ENCODE results near the gene CALN1. TPM values are rescaled to one million over a fixed set of nuclear protein-coding genes. Genes with fewer than 3 reads are reported as not detected.

CALN1 gene
- total and polyA plus RNA-seq, 7 donors: under 0.01 TPM; not detected in 5

DNA sequence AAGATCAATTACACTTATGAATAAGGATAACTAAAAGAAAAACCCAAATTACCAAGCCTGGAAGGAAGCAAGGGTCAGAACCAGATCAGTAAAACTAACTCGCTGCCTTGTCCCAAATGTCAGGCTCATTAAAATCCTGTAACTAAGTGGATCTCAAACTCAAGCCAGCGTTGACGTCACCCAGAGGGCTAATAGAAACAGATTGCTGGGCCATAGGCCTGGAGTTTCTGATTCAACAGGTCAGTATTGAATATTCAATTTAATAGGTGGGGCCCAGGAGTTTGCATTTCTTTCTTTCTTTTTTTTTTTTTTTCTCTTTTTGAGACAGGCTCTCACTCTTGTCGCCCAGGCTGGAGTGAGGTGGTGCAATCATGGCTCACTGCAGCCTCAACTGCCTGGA is 397.0 kb downstream of the CALN1 start:
- Histone ChIP-seq H3K27ac (no peak overlapping the region), H3K4me1 (no peaks in the 10 kb centered on the region), H3K27me3 (no peaks in the 10 kb centered on the region), H3K4me3 (no peak overlapping the region), H3K36me3 (no peaks in the 10 kb centered on the region), H3K9me3 (peaks cover 0 to 4% (median 0%) of the 10 kb centered on the region in 4 donors)
- no peak for DNase-seq
- intact Hi-C loops (cut with DNase I): no loop called here
- TF ChIP-seq POLR2AphosphoS5 (IDR thresholded peaks at IDR 0.05) (no peak), POLR2A (IDR thresholded peaks at IDR 0.05) (no peak), EP300 (IDR thresholded peaks at IDR 0.05) (no peak)
- TF ChIP-seq, protein P1, sequence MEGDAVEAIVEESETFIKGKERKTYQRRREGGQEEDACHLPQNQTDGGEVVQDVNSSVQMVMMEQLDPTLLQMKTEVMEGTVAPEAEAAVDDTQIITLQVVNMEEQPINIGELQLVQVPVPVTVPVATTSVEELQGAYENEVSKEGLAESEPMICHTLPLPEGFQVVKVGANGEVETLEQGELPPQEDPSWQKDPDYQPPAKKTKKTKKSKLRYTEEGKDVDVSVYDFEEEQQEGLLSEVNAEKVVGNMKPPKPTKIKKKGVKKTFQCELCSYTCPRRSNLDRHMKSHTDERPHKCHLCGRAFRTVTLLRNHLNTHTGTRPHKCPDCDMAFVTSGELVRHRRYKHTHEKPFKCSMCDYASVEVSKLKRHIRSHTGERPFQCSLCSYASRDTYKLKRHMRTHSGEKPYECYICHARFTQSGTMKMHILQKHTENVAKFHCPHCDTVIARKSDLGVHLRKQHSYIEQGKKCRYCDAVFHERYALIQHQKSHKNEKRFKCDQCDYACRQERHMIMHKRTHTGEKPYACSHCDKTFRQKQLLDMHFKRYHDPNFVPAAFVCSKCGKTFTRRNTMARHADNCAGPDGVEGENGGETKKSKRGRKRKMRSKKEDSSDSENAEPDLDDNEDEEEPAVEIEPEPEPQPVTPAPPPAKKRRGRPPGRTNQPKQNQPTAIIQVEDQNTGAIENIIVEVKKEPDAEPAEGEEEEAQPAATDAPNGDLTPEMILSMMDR (IDR thresholded peaks at IDR 0.05): no peak
- 87 to 88% methylated on average over 4 of the region's 4 CpGs for WGBS, 2 donors

DNA sequence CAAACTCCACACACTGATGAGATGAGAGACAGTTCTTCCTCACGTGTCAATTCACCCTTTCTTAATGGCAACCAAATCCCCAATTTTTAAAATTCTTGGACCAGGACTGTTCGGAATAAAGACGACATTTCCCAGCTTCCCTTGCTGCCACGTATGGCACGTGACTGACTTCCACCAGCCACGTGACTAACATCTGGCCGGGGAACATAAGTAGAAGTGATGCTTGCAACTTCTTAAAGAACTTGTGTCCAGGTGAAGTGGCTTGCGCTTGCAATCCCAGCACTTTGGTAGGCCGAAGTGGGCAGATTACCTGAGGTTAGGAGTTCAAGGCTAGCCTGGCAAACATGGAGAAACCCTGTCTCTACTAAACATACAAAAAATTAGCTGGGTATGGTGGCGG is 405.1 kb downstream of the CALN1 start:
- no peaks in the 10 kb centered on the region for H3K27me3 ChIP-seq
- H3K27ac ChIP-seq: no peak overlapping the region
- H3K4me3 ChIP-seq: no peak overlapping the region
- no peaks in the 10 kb centered on the region for H3K4me1 ChIP-seq
- WGBS, 2 donors: 91 to 95% methylated on average over 10 of the region's 10 CpGs
- no peaks in the 10 kb centered on the region for H3K9me3 ChIP-seq
- DNase-seq: no peak
- H3K36me3 ChIP-seq: no peaks in the 10 kb centered on the region
- TF ChIP-seq, protein P1 (IDR thresholded peaks at IDR 0.05): no peak
- TF ChIP-seq POLR2AphosphoS5 (IDR thresholded peaks at IDR 0.05): no peak
- TF ChIP-seq EP300 (IDR thresholded peaks at IDR 0.05): no peak
- TF ChIP-seq POLR2A (IDR thresholded peaks at IDR 0.05): no peak
- intact Hi-C loops (cut with DNase I): no loop called here

DNA sequence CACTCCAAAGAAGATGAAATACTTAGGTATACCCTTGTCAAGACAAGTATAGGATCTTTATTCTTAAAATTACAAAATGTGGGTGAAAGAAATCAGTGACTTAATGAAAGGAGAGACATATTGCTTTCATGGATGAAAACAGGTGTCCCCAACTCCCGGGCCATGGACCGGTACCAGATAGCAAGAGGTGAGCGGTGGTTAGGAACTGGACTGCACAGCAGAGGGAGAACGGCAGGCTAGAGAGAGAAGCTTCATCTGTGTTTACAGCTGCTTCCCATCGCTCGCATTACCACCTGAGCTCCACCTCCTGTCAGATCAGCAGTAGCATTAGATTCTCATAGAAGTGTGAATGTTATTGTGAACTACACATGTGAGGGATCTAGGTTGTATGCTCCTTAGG is 408.9 kb downstream of the CALN1 start:
- no peak overlapping the region for H3K4me3 ChIP-seq
- H3K4me1 ChIP-seq: no peaks in the 10 kb centered on the region
- no peak overlapping the region for H3K27ac ChIP-seq
- no peaks in the 10 kb centered on the region for H3K9me3 ChIP-seq
- no peak for TF ChIP-seq POLR2AphosphoS5 (IDR thresholded peaks at IDR 0.05)
- H3K27me3 ChIP-seq: no peaks in the 10 kb centered on the region
- DNase-seq: no peak
- 91 to 93% methylated on average over 6 of the region's 6 CpGs for WGBS, 2 donors
- intact Hi-C loops (cut with DNase I): no loop called here
- H3K36me3 ChIP-seq: no peaks in the 10 kb centered on the region

GRCh38 chr7:71996141-71996540 is 416.0 kb downstream of the CALN1 start:
- 76 to 80% methylated on average over 2 of the region's 2 CpGs for WGBS, 2 donors
- intact Hi-C loops (cut with DNase I): no loop called here
- TF ChIP-seq EP300 (IDR thresholded peaks at IDR 0.05) (no peak), POLR2AphosphoS5 (IDR thresholded peaks at IDR 0.05) (no peak), POLR2A (IDR thresholded peaks at IDR 0.05) (no peak)
- TF ChIP-seq, protein P1 (IDR thresholded peaks at IDR 0.05): no peak

GRCh38 chr7:71995111-71995510 is 417.0 kb downstream of the CALN1 start:
- peaks cover 0 to 4% (median 0%) of the 10 kb centered on the region in 4 donors for H3K9me3 ChIP-seq
- no peaks in the 10 kb centered on the region for H3K4me1 ChIP-seq
- no peak overlapping the region for H3K4me3 ChIP-seq
- intact Hi-C loops (cut with DNase I): no loop called here
- no peak overlapping the region for H3K27ac ChIP-seq
- H3K27me3 ChIP-seq: no peaks in the 10 kb centered on the region
- 70 to 77% methylated on average over 7 of the region's 7 CpGs for WGBS, 2 donors
- H3K36me3 ChIP-seq: no peaks in the 10 kb centered on the region
- DNase-seq: no peak
- TF ChIP-seq POLR2AphosphoS5 (IDR thresholded peaks at IDR 0.05) (no peak), POLR2A (IDR thresholded peaks at IDR 0.05) (no peak)

More at GRCh38 chr7:71996141-71996540, 416.0 kb downstream of the CALN1 start:
- H3K27ac ChIP-seq: no peak overlapping the region
- H3K4me1 ChIP-seq: no peaks in the 10 kb centered on the region
- H3K27me3 ChIP-seq: no peaks in the 10 kb centered on the region
- DNase-seq: no peak
- no peaks in the 10 kb centered on the region for H3K36me3 ChIP-seq
- H3K4me3 ChIP-seq: no peak overlapping the region
- peaks cover 0 to 4% (median 0%) of the 10 kb centered on the region in 4 donors for H3K9me3 ChIP-seq

DNA sequence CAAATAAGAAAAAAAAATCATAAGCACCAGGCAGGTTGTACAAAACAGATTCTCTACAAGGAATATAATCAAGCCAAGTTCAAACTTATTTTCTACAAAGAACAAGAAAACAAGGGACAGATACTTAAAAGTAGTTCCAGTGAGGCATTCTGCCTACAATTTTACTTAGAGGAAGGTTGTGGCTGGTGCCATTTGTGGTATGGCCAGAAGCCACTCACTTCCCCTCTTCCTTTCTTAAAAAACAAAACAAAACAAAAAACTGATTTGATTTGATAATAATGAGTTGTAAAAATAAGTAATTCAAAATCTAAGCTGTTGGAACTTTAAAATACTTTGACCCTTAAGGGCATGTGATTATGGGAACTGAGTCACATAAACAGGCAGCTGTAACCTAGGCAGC is 420.6 kb downstream of the CALN1 start:
- H3K4me3 ChIP-seq: no peak overlapping the region
- intact Hi-C loops (cut with DNase I): no loop called here
- no peaks in the 10 kb centered on the region for H3K36me3 ChIP-seq
- H3K4me1 ChIP-seq: no peaks in the 10 kb centered on the region
- H3K9me3 ChIP-seq: peaks cover 0 to 4% (median 0%) of the 10 kb centered on the region in 4 donors
- DNase-seq: no peak
- H3K27me3 ChIP-seq: no peaks in the 10 kb centered on the region
- TF ChIP-seq POLR2AphosphoS5 (IDR thresholded peaks at IDR 0.05) (no peak), POLR2A (IDR thresholded peaks at IDR 0.05) (no peak), EP300 (IDR thresholded peaks at IDR 0.05) (no peak)
- TF ChIP-seq, protein P1 (IDR thresholded peaks at IDR 0.05): no peak
- no peak overlapping the region for H3K27ac ChIP-seq
